OCI-LY1 (cell line): Measurements from ENCODE around the gene ARMH1.
"Not testable (repeated sequence)": the region's sequence is repeated elsewhere in the genome, so short reads cannot be mapped to it uniquely, and the experiment has no call there.

ENCODE experiments used
- H2AFZ ChIP-seq: fragments of 200-600 bp; sonication (generic), shearing (Covaris generic); 2 replicates; pipeline ENCODE4 v1.6.0; 2014; ENCODE audit warnings: antibody characterized with exemption, mild to moderate bottlenecking, low read length
- H3F3A ChIP-seq: fragments of 200-600 bp; sonication (generic), shearing (Covaris generic); 2 replicates; pipeline ENCODE4 v1.6.0; 2014; ENCODE audit warnings: mild to moderate bottlenecking, antibody characterized with exemption, low read length, moderate library complexity; ENCODE audit not compliant: insufficient read depth
- H3K27ac ChIP-seq: fragments of 200-600 bp; sonication (generic); 2 replicates; pipeline ENCODE4 v1.5.1; 2014; ENCODE audit warnings: low read length, mixed run types, mild to moderate bottlenecking, low read depth; ENCODE audit not compliant: poor library complexity, severe bottlenecking
- H3K27me3 ChIP-seq: fragments of 200-600 bp; sonication (generic); 2 replicates; pipeline ENCODE4 v1.6.0; 2014; ENCODE audit warnings: antibody characterized with exemption, mild to moderate bottlenecking, low read length, moderate library complexity; ENCODE audit not compliant: insufficient read depth
- H3K36me3 ChIP-seq: fragments of 200-600 bp; sonication (generic); 2 replicates; pipeline ENCODE4 v1.6.1; 2014; ENCODE audit warnings: mild to moderate bottlenecking, antibody characterized with exemption, low read length, moderate library complexity, mixed read lengths; ENCODE audit not compliant: insufficient read depth
- H3K4me1 ChIP-seq: fragments of 200-600 bp; sonication (generic); 2 replicates; pipeline ENCODE4 v1.5.1; 2014; ENCODE audit warnings: mild to moderate bottlenecking, low read length, moderate library complexity; ENCODE audit not compliant: insufficient read depth, severe bottlenecking
- H3K4me2 ChIP-seq: fragments of 200-600 bp; sonication (generic), shearing (Covaris generic); 2 replicates; pipeline ENCODE4 v1.6.1; 2014; ENCODE audit warnings: low read length
- H3K4me3 ChIP-seq: fragments of 200-600 bp; sonication (generic); 2 replicates; pipeline ENCODE4 v1.5.1; 2014; ENCODE audit warnings: low read length, low read depth, mild to moderate bottlenecking, mixed read lengths; ENCODE audit not compliant: poor library complexity, severe bottlenecking
- H3K79me2 ChIP-seq: fragments of 200-600 bp; shearing (Covaris generic); 2 replicates; pipeline ENCODE4 v1.6.1; 2016; ENCODE audit warnings: mixed run types, low read length, mixed read lengths; ENCODE audit not compliant: insufficient read depth
- H3K9ac ChIP-seq: fragments of 200-600 bp; sonication (generic), shearing (Covaris generic); 2 replicates; pipeline ENCODE4 v1.6.1; 2014; ENCODE audit warnings: mild to moderate bottlenecking, low read length, mixed read lengths
- H3K9me2 ChIP-seq: fragments of 200-600 bp; sonication (generic), shearing (Covaris generic); 2 replicates; pipeline ENCODE4 v1.6.1; 2014; ENCODE audit warnings: low read depth, mild to moderate bottlenecking, low read length, mixed read lengths
- H3K9me3 ChIP-seq: fragments of 200-600 bp; shearing (Covaris generic); 2 replicates; pipeline ENCODE4 v1.6.1; 2014; ENCODE audit warnings: low read length, mixed read lengths
- H4K20me1 ChIP-seq: fragments of 200-600 bp; sonication (generic), shearing (Covaris generic); 2 replicates; pipeline ENCODE4 v1.6.0; 2016; ENCODE audit warnings: mild to moderate bottlenecking, low read length; ENCODE audit not compliant: insufficient read depth
- EZH2 ChIP-seq: fragments of 200-600 bp; sonication (generic), shearing (Covaris generic); IDR thresholded peaks from 2 replicates; pipeline ENCODE4 v1.8.0; 2017; ENCODE audit warnings: borderline replicate concordance, mixed run types, mild to moderate bottlenecking, antibody characterized with exemption, low read length, moderate library complexity, mixed read lengths
- TF ChIP-seq, protein P1 (sequence below): fragments of 200-600 bp; sonication (generic), shearing (Covaris generic); IDR thresholded peaks from 2 replicates; pipeline ENCODE4 v1.5.1; 2017; ENCODE audit warnings: mild to moderate bottlenecking, antibody characterized with exemption, low read length, moderate library complexity, mixed read lengths

ARMH1 gene

DNA sequence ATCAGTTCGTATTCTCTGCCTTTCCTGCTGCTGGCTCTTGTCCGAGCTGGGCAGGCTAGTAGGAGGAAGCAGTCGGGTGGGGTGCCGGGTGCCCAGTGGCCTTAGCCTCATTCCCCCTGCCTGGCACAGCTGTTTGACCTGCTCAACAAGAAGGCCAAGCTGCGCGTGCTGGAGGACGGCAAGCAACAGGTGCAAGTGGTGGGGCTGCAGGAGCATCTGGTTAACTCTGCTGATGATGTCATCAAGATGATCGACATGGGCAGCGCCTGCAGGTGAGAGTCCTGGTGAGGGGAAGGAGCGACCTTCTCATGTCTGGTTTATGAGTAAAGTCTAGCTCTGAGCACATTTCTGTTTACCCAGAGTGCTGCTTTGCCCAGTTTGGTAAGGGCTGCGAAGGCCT is 84.6 kb downstream of the ARMH1 start:
- H2AFZ ChIP-seq: no peak overlapping the region
- no peaks in the 10 kb centered on the region for H3K79me2 ChIP-seq
- H3K27ac ChIP-seq: no peak overlapping the region
- H3K27me3 ChIP-seq: no peaks in the 10 kb centered on the region
- H3K9me3 ChIP-seq: no peaks in the 10 kb centered on the region
- H3K4me2 ChIP-seq: no peak overlapping the region
- peaks cover 18% of the 10 kb centered on the region for H3K4me1 ChIP-seq
- no peak overlapping the region for H3K9ac ChIP-seq
- no peak overlapping the region for H3K4me3 ChIP-seq
- H4K20me1 ChIP-seq: no peaks in the 10 kb centered on the region
- no peaks in the 10 kb centered on the region for H3F3A ChIP-seq
- TF ChIP-seq, protein P1, sequence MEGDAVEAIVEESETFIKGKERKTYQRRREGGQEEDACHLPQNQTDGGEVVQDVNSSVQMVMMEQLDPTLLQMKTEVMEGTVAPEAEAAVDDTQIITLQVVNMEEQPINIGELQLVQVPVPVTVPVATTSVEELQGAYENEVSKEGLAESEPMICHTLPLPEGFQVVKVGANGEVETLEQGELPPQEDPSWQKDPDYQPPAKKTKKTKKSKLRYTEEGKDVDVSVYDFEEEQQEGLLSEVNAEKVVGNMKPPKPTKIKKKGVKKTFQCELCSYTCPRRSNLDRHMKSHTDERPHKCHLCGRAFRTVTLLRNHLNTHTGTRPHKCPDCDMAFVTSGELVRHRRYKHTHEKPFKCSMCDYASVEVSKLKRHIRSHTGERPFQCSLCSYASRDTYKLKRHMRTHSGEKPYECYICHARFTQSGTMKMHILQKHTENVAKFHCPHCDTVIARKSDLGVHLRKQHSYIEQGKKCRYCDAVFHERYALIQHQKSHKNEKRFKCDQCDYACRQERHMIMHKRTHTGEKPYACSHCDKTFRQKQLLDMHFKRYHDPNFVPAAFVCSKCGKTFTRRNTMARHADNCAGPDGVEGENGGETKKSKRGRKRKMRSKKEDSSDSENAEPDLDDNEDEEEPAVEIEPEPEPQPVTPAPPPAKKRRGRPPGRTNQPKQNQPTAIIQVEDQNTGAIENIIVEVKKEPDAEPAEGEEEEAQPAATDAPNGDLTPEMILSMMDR: no peak
- no peak for TF ChIP-seq EZH2
- H3K36me3 ChIP-seq: peaks cover 94% of the 10 kb centered on the region
- no peaks in the 10 kb centered on the region for H3K9me2 ChIP-seq

DNA sequence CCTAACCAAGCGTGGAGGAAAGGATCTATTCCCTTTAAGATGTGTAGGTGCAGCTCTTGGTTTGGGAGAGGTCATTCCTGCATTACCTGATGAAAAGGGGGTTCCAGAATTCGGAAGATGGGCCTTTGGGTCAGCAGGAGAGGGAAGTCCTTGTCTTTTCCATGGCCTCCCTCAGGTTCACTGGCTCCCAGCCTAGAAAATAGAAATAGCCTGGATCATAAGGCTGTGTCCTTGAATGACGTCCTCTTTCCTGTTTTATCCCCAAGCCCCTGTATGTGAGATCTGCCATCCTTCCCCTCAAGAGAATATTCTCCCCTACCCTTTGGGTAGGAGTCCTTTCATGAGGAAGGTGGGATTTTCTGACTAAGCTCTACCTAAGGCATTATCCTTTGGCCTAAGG is 86.4 kb downstream of the ARMH1 start:
- Histone ChIP-seq H3K4me2 (no peak overlapping the region), H3K9ac (no peak overlapping the region), H3K4me1 (peaks cover 16% of the 10 kb centered on the region), H3K9me2 (no peaks in the 10 kb centered on the region), H3K27ac (no peak overlapping the region), H3F3A (no peaks in the 10 kb centered on the region), H3K27me3 (no peaks in the 10 kb centered on the region), H2AFZ (no peak overlapping the region), H3K9me3 (no peaks in the 10 kb centered on the region), H4K20me1 (no peaks in the 10 kb centered on the region), H3K36me3 (peaks cover 94% of the 10 kb centered on the region), H3K79me2 (no peaks in the 10 kb centered on the region), H3K4me3 (no peak overlapping the region)
- TF ChIP-seq, protein P1: no peak
- TF ChIP-seq EZH2: no peak

GRCh38 chr1:44766421-44766820 is 91.9 kb downstream of the ARMH1 start:
- not testable (repeated sequence) for H3K9me3 ChIP-seq, H4K20me1 ChIP-seq, H3K27me3 ChIP-seq, H3K79me2 ChIP-seq, H3K9ac ChIP-seq, H3K9me2 ChIP-seq, H3F3A ChIP-seq, H2AFZ ChIP-seq, H3K4me1 ChIP-seq, H3K27ac ChIP-seq, H3K4me2 ChIP-seq, H3K4me3 ChIP-seq
- H3K36me3 ChIP-seq: peaks cover 73% of the 10 kb centered on the region
